Skeletal muscle tissue (tissue), 4 donors: Measurements from ENCODE around the gene LAMC3. TPM values are rescaled to one million over a fixed set of nuclear protein-coding genes. Genes with fewer than 3 reads are reported as not detected.

Experiments used
- H3K27ac ChIP-seq: one replicate; pipeline ENCODE4 v1.7.0; 2013; ENCODE audit warnings: mild to moderate bottlenecking, low read depth, low read length, inconsistent platforms
- H3K27me3 ChIP-seq, 3 donors: one replicate each; pipeline ENCODE4 v1.7.0; 2013; ENCODE audit warnings: low read length in 3 of 3; ENCODE audit not compliant: control insufficient read depth in 3 of 3, insufficient read depth in 3 of 3
- H3K36me3 ChIP-seq, 3 donors: one replicate each; pipeline ENCODE4 v1.7.0; 2013; ENCODE audit warnings: low read length in 3 of 3; ENCODE audit not compliant: control insufficient read depth in 3 of 3, insufficient read depth in 3 of 3
- H3K4me1 ChIP-seq, 3 donors: one replicate each; pipeline ENCODE4 v1.7.0; 2013; ENCODE audit warnings: low read length in 3 of 3, mild to moderate bottlenecking in 3 of 3; ENCODE audit not compliant: control insufficient read depth in 3 of 3, insufficient read depth in 3 of 3
- H3K4me3 ChIP-seq, 3 donors: one replicate each; pipeline ENCODE4 v1.7.0; 2013; ENCODE audit warnings: low read length in 3 of 3
- H3K9ac ChIP-seq, 3 donors: one replicate each; pipeline ENCODE4 v1.7.0; 2013; ENCODE audit warnings: low read length in 3 of 3, mild to moderate bottlenecking in 3 of 3, moderate library complexity in 2 of 3, low read depth in 1 of 3
- H3K9me3 ChIP-seq, 3 donors: one replicate each; pipeline ENCODE4 v1.7.0; 2013; ENCODE audit warnings: low read length in 3 of 3; ENCODE audit not compliant: control insufficient read depth in 3 of 3
- total RNA-seq: library from RNA; depleted of rRNA; stranded (reverse); fragments of >200 nt; gene quantifications from one replicate; pipeline ENCODE4 v1.2.3, GENCODE V29; 2014
- donor health status: Osteomylitis.

The LAMC3 gene
- total RNA-seq, 1 donor from 2014 or later: 0.52 TPM

DNA sequence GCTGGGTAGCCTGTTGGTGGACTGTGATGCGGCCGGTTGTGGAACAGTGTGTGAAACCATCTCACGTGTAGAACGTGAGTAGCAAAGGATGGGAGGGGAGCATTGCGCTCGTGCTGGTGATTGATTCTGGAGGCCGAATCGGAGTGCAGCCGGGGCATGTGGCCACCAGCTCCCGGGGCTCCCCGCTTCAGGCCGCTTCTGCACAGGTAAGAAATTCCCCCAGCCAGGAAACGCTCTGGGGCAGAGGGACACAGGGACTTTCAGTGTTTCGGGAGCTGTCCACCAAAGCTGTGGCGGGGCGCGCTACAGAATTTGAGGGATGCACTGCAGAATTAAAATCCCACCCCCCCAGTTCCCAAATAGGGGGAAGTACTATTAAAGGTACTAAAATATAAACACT is 41.9 kb downstream of the LAMC3 start:
- Histone ChIP-seq H3K9ac (no peak overlapping the region), H3K27me3 (peaks cover 9 to 32% (median 19%) of the 10 kb centered on the region in 3 donors), H3K9me3 (no peaks in the 10 kb centered on the region), H3K36me3 (no peaks in the 10 kb centered on the region), H3K27ac (no peak overlapping the region), H3K4me3 (no peak overlapping the region), H3K4me1 (peaks cover 0 to 2% (median 0%) of the 10 kb centered on the region in 3 donors)

DNA sequence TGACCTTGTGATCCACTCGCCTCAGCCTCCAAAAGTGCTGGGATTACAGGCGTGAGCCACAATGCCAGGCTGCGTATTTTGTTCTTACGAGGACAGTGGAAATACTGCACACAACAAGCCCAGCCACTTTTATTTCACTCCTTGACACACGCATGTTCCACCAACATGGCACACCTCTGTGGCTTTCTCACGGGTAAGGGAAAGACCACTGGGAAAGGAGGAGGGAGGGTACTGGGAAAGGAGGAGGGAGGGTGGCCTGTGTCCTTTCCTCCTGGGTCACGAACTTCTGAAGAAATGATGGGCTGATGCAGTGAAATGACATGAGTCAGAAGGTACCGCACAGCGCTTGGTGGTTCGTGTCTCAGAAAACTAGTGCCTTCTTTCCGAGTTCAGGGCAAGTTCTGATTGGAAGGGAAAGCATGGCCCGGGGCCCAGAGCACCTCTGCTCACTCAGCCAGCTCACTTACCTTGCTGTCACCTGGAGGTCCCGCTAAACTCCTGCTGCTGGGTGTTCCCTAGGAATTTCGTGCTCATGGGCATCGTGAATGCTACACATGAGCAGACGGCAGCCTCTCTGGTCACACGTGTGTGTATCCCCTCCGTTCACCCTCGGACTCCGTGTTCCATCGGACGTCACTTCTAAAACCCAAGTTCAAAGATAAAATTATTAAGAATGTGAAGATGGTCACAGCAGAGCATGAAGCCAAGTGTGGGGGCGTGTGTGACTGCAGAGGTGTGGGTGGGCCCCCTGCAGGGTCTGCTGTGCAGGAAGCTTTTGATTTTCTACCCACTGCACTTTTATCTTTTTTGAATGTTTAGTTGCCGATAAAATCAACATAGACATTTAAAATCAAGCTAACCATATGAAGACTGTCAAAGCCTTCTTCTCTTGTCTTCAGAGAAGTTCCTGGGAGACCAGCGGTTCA is 42.9 kb downstream of the LAMC3 start:
- Histone ChIP-seq H3K4me3 (no peak overlapping the region), H3K27ac (no peak overlapping the region), H3K36me3 (no peaks in the 10 kb centered on the region), H3K4me1 (peaks cover 0 to under 1% (median 0%) of the 10 kb centered on the region in 3 donors), H3K27me3 (peaks cover 9 to 32% (median 19%) of the 10 kb centered on the region in 3 donors), H3K9ac (no peak overlapping the region), H3K9me3 (no peaks in the 10 kb centered on the region)

DNA sequence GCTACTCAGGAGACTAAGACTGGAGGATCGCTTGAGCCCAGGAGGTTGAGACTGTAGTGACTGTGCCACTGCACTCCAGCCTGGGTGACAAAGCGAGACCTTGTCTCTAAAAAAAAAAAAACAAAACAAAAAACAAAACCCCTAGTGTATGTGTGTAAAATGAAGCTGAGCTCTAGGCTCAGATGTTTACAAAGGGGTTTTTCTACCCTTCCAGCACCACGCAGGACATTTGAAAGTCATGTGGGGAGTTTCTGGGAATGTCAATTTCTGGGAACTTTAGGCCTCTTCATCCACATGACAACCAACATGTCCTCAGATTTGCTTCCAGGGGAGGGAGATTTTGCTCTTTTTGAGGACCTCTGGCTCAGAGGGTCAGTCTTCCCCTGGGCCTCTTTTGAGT is 44.9 kb downstream of the LAMC3 start:
- Histone ChIP-seq H3K9ac (no peak overlapping the region), H3K4me3 (no peak overlapping the region), H3K36me3 (no peaks in the 10 kb centered on the region), H3K27me3 (peaks cover 9 to 26% (median 15%) of the 10 kb centered on the region in 3 donors), H3K4me1 (no peaks in the 10 kb centered on the region), H3K9me3 (no peaks in the 10 kb centered on the region), H3K27ac (no peak overlapping the region)

DNA sequence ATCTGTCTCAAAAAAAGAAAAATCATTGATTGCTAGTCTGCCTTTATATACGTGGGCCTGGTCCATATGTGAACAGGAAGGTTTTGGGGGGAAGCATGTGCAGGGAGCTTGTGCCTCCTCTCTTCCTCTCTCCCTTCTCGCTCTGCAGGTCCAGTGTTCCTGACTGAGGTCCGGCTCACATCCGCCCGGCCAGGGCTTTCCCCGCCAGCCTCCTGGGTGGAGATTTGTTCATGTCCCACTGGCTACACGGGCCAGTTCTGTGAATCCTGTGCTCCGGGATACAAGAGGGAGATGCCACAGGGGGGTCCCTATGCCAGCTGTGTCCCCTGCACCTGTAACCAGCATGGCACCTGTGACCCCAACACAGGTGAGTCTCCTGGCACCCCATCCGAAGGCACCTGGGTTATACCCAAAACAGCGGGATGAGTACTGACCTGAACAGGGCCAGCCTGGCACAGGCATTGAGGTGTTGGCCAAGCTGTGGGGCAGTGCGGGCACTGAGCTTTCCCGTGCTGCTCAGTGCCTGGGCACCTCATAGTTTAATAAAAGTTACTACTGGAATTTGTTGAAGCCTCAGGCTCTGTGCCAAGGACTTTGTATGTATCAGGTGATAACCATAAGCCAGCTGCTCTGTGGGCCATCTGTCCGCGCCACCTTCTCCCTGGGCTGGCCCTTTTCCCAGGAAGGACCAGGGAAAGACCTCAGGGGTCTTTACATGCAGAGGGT is 48.0 kb downstream of the LAMC3 start:
- Histone ChIP-seq H3K9me3 (no peaks in the 10 kb centered on the region), H3K36me3 (no peaks in the 10 kb centered on the region), H3K27ac (no peak overlapping the region), H3K4me1 (no peaks in the 10 kb centered on the region), H3K9ac (no peak overlapping the region), H3K4me3 (no peak overlapping the region), H3K27me3 (peaks cover 4 to 15% (median 11%) of the 10 kb centered on the region in 3 donors)

DNA sequence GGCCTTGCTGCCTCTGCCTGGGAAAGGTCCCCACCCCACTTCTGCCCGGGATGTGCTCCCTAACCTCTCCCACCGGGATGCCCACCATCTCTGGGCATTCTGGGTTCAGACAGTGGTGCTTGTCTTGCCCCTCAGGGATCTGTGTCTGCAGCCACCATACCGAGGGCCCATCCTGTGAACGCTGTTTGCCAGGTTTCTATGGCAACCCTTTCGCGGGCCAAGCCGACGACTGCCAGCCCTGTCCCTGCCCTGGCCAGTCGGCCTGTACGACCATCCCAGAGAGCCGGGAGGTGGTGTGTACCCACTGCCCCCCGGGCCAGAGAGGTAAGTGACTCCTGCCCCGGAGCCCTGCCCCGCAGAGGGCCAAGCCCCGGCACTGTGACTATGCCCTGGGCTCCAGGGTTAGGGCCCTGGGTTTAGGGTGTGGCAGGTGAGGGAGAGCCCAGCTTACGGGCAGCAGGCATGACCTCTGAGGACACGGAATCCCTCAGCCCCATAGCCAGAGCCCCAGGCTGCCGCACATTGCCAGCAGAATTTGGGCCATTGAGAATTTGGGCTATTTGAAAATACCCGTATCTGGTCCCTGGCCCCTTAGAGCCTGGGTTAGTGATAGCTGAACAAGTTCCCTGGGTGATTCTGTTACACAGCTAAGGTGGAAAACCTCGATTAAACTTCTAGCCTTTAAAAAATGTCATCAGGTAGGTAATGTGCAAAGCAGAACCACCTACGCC is 52.1 kb downstream of the LAMC3 start:
- no peak overlapping the region for H3K27ac ChIP-seq
- H3K4me1 ChIP-seq: no peaks in the 10 kb centered on the region
- no peaks in the 10 kb centered on the region for H3K36me3 ChIP-seq
- H3K27me3 ChIP-seq: peaks cover 0 to 20% (median 5%) of the 10 kb centered on the region in 3 donors
- no peak overlapping the region for H3K9ac ChIP-seq
- no peaks in the 10 kb centered on the region for H3K9me3 ChIP-seq
- no peak overlapping the region for H3K4me3 ChIP-seq

DNA sequence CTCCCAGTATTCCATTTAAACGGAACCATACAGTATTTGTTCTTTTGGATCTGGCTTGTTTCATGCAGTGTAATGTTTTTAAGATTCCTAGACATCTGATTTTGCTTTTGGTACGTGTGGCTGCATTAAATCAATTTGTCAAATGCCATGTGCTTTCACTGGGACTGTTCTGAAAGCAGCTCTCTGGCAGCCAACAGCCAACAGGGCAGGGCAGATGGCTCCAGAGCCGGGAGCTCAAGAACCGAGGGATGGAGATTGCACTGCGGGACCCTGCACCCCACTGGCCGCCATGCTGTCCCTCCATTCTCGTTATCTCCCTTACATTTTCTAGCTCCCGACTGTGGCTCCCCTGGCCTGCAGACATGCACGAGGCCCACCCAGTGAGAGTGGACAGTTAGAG is 54.0 kb downstream of the LAMC3 start:
- Histone ChIP-seq H3K9ac (no peak overlapping the region), H3K4me3 (no peak overlapping the region), H3K4me1 (peaks cover 0 to under 1% (median 0%) of the 10 kb centered on the region in 3 donors), H3K9me3 (no peaks in the 10 kb centered on the region), H3K36me3 (no peaks in the 10 kb centered on the region), H3K27me3 (peaks cover 0 to 30% (median 10%) of the 10 kb centered on the region in 3 donors), H3K27ac (no peak overlapping the region)

DNA sequence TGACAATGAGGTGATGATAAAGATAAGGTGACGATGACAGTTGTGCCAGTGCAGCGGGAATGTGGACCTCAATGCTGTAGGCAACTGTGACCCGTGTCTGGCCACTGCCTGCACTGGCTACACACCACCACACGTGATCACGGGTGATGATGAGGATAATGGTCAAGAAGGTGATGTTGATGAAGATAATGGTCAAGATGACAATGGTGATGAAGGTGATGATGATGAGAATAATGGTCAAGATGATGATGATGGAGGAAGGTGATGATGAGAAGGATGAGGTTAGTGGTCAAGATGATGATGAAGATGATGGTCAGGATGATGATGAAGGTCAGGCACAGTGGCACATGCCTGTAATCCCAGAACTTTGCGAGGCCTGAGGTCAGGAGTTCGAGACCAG is 56.6 kb downstream of the LAMC3 start:
- H3K9ac ChIP-seq: no peak overlapping the region
- H3K27me3 ChIP-seq: peaks cover 0 to 48% (median 17%) of the 10 kb centered on the region in 3 donors
- no peak overlapping the region for H3K4me3 ChIP-seq
- H3K9me3 ChIP-seq: no peaks in the 10 kb centered on the region
- H3K27ac ChIP-seq: no peak overlapping the region
- no peaks in the 10 kb centered on the region for H3K36me3 ChIP-seq
- peaks cover 7 to 12% (median 9%) of the 10 kb centered on the region in 3 donors for H3K4me1 ChIP-seq

DNA sequence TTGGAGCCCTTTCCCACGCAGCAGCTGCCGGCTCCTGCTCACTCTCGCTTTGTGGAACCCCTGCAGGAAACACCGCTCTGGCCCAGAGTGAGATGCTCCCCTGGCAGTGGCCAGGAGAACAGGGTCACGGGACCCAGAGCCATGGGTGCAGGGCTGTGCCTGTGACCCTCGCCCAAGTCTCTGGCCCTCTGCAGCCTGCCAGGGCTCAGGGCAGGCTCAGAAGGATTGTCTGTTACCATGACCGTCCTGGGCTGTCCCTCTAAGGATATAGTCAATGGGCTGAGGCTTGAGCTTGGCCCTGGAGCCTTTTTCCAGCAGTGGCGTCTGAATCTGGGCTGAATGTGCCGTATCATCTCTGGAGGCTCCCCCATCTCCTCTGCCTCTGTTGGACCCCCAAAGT is 58.7 kb downstream of the LAMC3 start:
- peaks cover 0 to 51% (median 17%) of the 10 kb centered on the region in 3 donors for H3K27me3 ChIP-seq
- H3K4me1 ChIP-seq: peaks cover 10 to 23% (median 11%) of the 10 kb centered on the region in 3 donors
- H3K9ac ChIP-seq: no peak overlapping the region
- no peak overlapping the region for H3K4me3 ChIP-seq
- H3K36me3 ChIP-seq: no peaks in the 10 kb centered on the region
- H3K27ac ChIP-seq: no peak overlapping the region
- H3K9me3 ChIP-seq: no peaks in the 10 kb centered on the region

DNA sequence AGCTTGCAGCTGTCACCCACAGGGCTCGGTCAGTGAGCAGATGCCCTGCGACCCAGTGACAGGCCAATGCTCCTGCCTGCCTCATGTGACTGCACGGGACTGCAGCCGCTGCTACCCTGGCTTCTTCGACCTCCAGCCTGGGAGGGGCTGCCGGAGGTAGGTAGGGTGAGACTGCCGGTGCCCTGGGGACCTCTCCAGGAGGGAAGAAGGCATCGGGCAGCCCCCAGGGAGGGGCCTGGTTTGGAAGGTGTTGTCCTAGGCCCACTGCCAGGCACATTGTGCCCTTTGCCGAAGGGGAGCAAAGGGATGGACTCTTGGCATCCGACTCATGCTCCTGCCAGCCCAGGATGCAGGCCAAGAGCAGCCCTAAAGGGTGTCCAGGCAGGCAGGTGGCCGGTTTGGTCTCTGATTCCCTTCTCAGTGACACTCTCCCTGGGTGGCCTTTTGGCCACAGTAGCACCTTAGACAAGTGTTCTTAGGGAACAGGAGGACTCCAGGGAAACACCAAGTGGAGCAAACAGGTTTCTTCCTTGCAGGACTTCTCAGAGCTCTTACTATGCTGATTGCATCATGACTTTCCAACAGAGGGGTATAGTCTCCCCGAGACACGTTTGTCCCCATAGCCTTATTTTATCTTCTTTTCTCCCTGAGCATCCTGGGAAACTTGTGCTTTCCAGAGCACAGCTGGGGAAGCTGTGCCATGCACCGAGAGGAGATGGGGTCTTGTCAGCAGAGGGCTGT is 59.3 kb downstream of the LAMC3 start:
- peak overlapping the region in 1 of 3 donors; percentile 16 for H3K9ac ChIP-seq
- H3K27ac ChIP-seq: no peak overlapping the region

More for the DNA sequence above, 59.3 kb downstream of the LAMC3 start:
- H3K4me3 ChIP-seq: no peak overlapping the region
- H3K36me3 ChIP-seq: no peaks in the 10 kb centered on the region
- H3K4me1 ChIP-seq: peaks cover 10 to 23% (median 11%) of the 10 kb centered on the region in 3 donors
- H3K27me3 ChIP-seq: peaks cover 0 to 48% (median 13%) of the 10 kb centered on the region in 3 donors
- no peaks in the 10 kb centered on the region for H3K9me3 ChIP-seq
